HEK293T (cell line): ENCODE data around the gene GLMN.

Source experiments
- CTCF ChIA-PET: fragments of 350-600 bp; formaldehyde crosslinking; extraction: SDS; loops from one replicate; lab custom pipeline; 2021; ENCODE audit warnings: antibody characterized with exemption, inconsistent platforms; lab: Yijun Ruan, JAX
- POLR2A ChIA-PET: fragments of 350-600 bp; formaldehyde crosslinking; extraction: SDS; loops from one replicate; lab custom pipeline; 2020; ENCODE audit warnings: antibody characterized with exemption, inconsistent platforms; lab: Yijun Ruan, JAX
- DNase-seq: peaks from one replicate; pipeline ENCODE4 v3.0.0; 2012; ENCODE audit warnings: mixed read lengths; ENCODE audit errors: extremely low spot score
- ARNT ChIP-seq: fragments of 450-650 bp; IDR thresholded peaks from 2 replicates; pipeline ENCODE4 v1.6.1; 2017; ENCODE audit warnings: mild to moderate bottlenecking
- BHLHE40 ChIP-seq: fragments of 450-650 bp; IDR thresholded peaks from 2 replicates; pipeline ENCODE4 v1.6.1; 2016; ENCODE audit warnings: mild to moderate bottlenecking, moderate library complexity, borderline replicate concordance
- CTBP1 ChIP-seq: fragments of 450-650 bp; IDR thresholded peaks from 2 replicates; pipeline ENCODE4 v1.6.1; 2016; ENCODE audit warnings: borderline replicate concordance
- ELF4 ChIP-seq: fragments of 450-650 bp; IDR thresholded peaks from 2 replicates; pipeline ENCODE4 v1.6.1; 2017; ENCODE audit warnings: antibody characterized with exemption
- FOXA1 ChIP-seq: fragments of 450-650 bp; IDR thresholded peaks from 2 replicates; pipeline ENCODE4 v1.6.1; 2016; ENCODE audit warnings: mild to moderate bottlenecking
- FOXK2 ChIP-seq: fragments of 450-650 bp; IDR thresholded peaks from 2 replicates; pipeline ENCODE4 v1.6.1; 2016; ENCODE audit warnings: mild to moderate bottlenecking
- FOXM1 ChIP-seq: fragments of 450-650 bp; IDR thresholded peaks from 2 replicates; pipeline ENCODE4 v1.6.1; 2017; ENCODE audit warnings: mild to moderate bottlenecking, borderline replicate concordance
- HDGF ChIP-seq: fragments of 450-650 bp; IDR thresholded peaks from 2 replicates; pipeline ENCODE4 v1.6.1; 2017; ENCODE audit warnings: antibody characterized with exemption, borderline replicate concordance
- L3MBTL2 ChIP-seq: fragments of 450-650 bp; conservative IDR thresholded peaks from 2 replicates; pipeline ENCODE4 v1.6.1; 2016; ENCODE audit warnings: mild to moderate bottlenecking
- LEF1 ChIP-seq: fragments of 450-650 bp; IDR thresholded peaks from 2 replicates; pipeline ENCODE4 v1.6.1; 2017; ENCODE audit warnings: mild to moderate bottlenecking, borderline replicate concordance
- NFRKB ChIP-seq: fragments of 450-650 bp; IDR thresholded peaks from 2 replicates; pipeline ENCODE4 v1.6.1; 2016; ENCODE audit warnings: mild to moderate bottlenecking, moderate library complexity
- PKNOX1 ChIP-seq: fragments of 450-650 bp; IDR thresholded peaks from 2 replicates; pipeline ENCODE4 v1.6.1; 2016
- SP1 ChIP-seq: fragments of 450-650 bp; IDR thresholded peaks from 2 replicates; pipeline ENCODE4 v1.6.1; 2017
- SUZ12 ChIP-seq: fragments of 450-650 bp; IDR thresholded peaks from 2 replicates; pipeline ENCODE4 v1.6.1; 2016; ENCODE audit warnings: mild to moderate bottlenecking
- TARDBP ChIP-seq: fragments of 450-650 bp; IDR thresholded peaks from 2 replicates; pipeline ENCODE4 v1.6.1; 2016
- ZNF384 ChIP-seq: fragments of 450-650 bp; IDR thresholded peaks from 2 replicates; pipeline ENCODE4 v1.6.1; 2016

Gene GLMN

GRCh38 chr1:92298573-92299476, at the start of gene GLMN, which contains the start of gene RPAP2:
TSS of gene GLMN (minus strand) at chr1:92298987. CDS start at chr1:92297999, 988 bp downstream.
TSS of gene RPAP2 (plus strand) at chr1:92299059. CDS start at chr1:92299074, 15 bp downstream.
- POLR2A ChIA-PET, result interaction anchor here (0.6 to 1.3 kb wide), 5 partner anchors 11 to 309 kb away, joined by 3 to 5 read pairs (median 3); partner anchors contain the start of gene GFI1
- CTCF ChIA-PET, result interaction anchor here (0.6 to 1.0 kb wide), 4 partner anchors 186 to 779 kb away, joined by 3 to 6 read pairs (median 4); no protein-coding TSS in a partner anchor
- TF ChIP-seq FOXM1 (no peak), BHLHE40 (no peak), ELF4 (peak; percentile 33; the same call in 1 of the 2 replicates), CTBP1 (no peak), SUZ12 (no peak), ZNF384 (no peak), LEF1 (no peak), TARDBP (no peak)
- peak; percentile 94 for DNase-seq

- DNase-seq, result no peak
- CTCF ChIA-PET, result no interaction called here
- POLR2A ChIA-PET, result no interaction called here
- TF ChIP-seq ZNF384 (no peak), SUZ12 (no peak), FOXA1 (no peak), PKNOX1 (no peak), ARNT (no peak), ELF4 (no peak), LEF1 (no peak), FOXK2 (no peak), NFRKB (no peak), BHLHE40 (no peak), CTBP1 (no peak), FOXM1 (no peak), HDGF (no peak), L3MBTL2 (no peak), SP1 (no peak), TARDBP (no peak)
Measured at GRCh38 chr1:92346866-92347640, 48.3 kb upstream of the GLMN start.

- CTCF ChIA-PET, result no interaction called here
Measured at GRCh38 chr1:92343061-92343460, 44.3 kb upstream of the GLMN start.

GRCh38 chr1:92342401-92342800, 43.6 kb upstream of the GLMN start:
- TF ChIP-seq ARNT (no peak), LEF1 (no peak), FOXA1 (no peak), CTBP1 (no peak), PKNOX1 (no peak), SP1 (no peak), FOXK2 (no peak), HDGF (no peak), TARDBP (no peak), L3MBTL2 (no peak), BHLHE40 (no peak), SUZ12 (no peak), ZNF384 (no peak), FOXM1 (no peak), NFRKB (no peak), ELF4 (no peak)

More at GRCh38 chr1:92343061-92343460, 44.3 kb upstream of the GLMN start:
- POLR2A ChIA-PET, result no interaction called here
- no peak for DNase-seq
- TF ChIP-seq TARDBP, result no peak
- no peak for TF ChIP-seq L3MBTL2
- TF ChIP-seq FOXA1, result no peak
- TF ChIP-seq FOXK2, result no peak
- TF ChIP-seq PKNOX1, result no peak

GRCh38 chr1:92340154-92340553, 41.4 kb upstream of the GLMN start:
- DNase-seq, result no peak
- CTCF ChIA-PET, result no interaction called here
- POLR2A ChIA-PET, result no interaction called here
- TF ChIP-seq ARNT (no peak), FOXK2 (no peak), BHLHE40 (no peak), ZNF384 (no peak), TARDBP (no peak)

More at GRCh38 chr1:92342401-92342800, 43.6 kb upstream of the GLMN start:
- POLR2A ChIA-PET, result no interaction called here
- CTCF ChIA-PET, result no interaction called here
- no peak for DNase-seq
